GM20000 (cell line): Measurements from ENCODE around the gene SLC38A8.

Source experiments
- DNase-seq: peaks from one replicate; pipeline ENCODE4 v3.0.0; 2012; ENCODE audit warnings: low spot score
- CTCF ChIP-seq: IDR thresholded peaks from 2 replicates; pipeline ENCODE4 v1.5.1; 2012; ENCODE audit warnings: mild to moderate bottlenecking, control low read depth; ENCODE audit errors: extremely low read depth, missing control alignments

Gene SLC38A8

GRCh38 chr16:83965444-83966152 lies 77.0 kb downstream of the SLC38A8 start:
- no peak for TF ChIP-seq CTCF
- DNase-seq: no peak

GRCh38 chr16:83964684-83965443 lies 77.7 kb downstream of the SLC38A8 start:
- no peak for TF ChIP-seq CTCF
- DNase-seq: no peak

DNA sequence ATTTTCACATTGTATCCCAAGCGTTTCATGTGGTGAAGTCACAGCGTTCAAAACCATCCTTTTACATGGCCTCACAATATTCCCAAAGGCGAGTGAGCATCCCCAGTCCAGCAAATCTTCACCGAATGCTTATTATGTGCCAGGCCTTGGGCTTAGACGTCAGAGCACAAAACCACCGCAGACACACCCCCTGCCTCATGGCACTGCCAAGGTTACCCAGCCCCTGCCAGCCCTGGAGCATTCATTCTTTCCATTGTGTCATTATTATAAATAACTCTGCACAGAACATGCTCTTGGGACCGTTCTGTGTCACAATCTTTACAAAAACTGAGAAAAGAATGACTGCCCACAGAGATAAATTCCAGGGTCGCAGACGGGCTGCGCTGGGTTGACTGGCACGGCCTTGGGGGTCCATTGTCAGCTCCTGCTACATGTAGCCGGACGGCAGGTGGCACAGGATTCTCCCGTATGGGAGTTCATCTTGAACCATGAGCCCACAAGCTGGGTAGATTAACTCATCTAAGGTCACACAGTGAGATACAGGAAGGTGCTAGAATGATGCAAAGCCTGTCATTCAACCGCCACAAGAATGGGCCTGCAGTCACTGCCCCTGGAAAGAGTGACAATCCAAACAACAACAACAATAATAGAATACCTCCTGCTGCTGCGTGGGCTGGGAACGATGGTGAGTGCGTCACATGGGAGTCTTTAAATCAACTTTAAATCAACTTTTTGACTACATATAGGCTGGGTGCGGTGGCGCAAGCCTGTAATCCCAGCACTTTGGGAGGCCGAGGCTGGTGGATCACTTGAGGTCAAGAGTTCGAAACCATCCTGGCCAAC lies 79.1 kb downstream of the SLC38A8 start:
- no peak for TF ChIP-seq CTCF
- no peak for DNase-seq

DNA sequence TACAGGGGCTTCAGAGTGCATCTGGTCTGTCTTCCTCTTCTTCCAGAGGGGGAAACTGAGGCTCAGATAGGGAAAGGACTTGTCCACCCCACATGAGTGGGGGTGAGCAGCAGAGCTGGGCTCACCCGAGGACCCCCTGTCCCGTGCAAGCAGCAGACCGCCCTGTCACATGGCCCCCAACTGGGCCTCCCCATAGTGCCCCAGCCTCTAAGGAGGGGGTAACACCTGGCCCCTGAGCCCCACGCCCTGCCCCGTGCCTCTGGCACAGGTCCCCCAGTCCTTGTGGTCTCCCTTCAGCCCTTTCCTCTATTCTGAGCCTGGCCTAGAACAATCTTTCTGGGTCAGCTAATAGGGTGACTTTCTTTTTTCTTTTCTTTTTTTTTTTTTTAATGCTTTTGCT lies 81.0 kb downstream of the SLC38A8 start:
- TF ChIP-seq CTCF: no peak
- no peak for DNase-seq

GRCh38 chr16:83960521-83961249 lies 81.9 kb downstream of the SLC38A8 start:
- DNase-seq: no peak
- TF ChIP-seq CTCF: no peak
